ENCODE results near the gene CHD1L.
A peak's percentile ranks its signal among the peaks of the same experiment; 100 is the strongest.
"Not testable (repeated sequence)": the region's sequence is repeated elsewhere in the genome, so short reads cannot be mapped to it uniquely, and the experiment has no call there.

Gene CHD1L

DNA sequence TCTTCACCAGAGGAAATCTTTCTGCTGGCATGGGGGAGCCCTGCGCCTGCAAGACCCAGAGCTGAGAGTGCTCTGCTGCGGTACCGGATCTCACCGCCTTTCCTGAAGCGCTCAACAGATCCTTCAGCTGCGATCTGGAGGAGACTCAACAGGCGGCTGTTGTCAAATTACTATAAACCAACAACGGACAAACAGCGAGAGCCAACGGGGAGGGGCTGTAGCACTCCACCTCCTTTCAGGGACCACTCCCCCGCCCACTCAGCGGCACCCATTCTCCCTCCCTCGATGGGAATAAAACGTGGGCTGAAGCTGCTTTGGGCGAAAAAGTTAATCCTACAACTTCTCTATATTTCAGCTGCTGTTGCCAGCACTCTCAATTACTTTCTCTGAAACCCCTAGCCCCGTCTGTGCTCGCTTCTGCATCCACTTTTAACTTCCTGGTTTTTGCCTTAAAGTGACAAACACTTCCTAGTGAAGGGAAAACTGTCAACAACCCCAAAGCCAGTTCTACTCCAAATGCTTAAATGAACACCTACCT is 17.2 kb upstream of the CHD1L start, which contains the start of gene FMO5:
Gene FMO5, minus strand, starts transcription at position 147 of the 538 bp plus-strand sequence. CDS start 310 bp downstream, outside the sequence.
- DNase-seq (ENCODE audit: low read depth): peak; percentile 40
- H3K4me3 ChIP-seq (ENCODE audit: low read depth, low read length): peak within 1 kb of the TSS; percentile 67
- in situ Hi-C loops (cut with HindIII; ENCODE audit: low sequenced_read_pairs): no loop called here
- TF ChIP-seq, protein P1, sequence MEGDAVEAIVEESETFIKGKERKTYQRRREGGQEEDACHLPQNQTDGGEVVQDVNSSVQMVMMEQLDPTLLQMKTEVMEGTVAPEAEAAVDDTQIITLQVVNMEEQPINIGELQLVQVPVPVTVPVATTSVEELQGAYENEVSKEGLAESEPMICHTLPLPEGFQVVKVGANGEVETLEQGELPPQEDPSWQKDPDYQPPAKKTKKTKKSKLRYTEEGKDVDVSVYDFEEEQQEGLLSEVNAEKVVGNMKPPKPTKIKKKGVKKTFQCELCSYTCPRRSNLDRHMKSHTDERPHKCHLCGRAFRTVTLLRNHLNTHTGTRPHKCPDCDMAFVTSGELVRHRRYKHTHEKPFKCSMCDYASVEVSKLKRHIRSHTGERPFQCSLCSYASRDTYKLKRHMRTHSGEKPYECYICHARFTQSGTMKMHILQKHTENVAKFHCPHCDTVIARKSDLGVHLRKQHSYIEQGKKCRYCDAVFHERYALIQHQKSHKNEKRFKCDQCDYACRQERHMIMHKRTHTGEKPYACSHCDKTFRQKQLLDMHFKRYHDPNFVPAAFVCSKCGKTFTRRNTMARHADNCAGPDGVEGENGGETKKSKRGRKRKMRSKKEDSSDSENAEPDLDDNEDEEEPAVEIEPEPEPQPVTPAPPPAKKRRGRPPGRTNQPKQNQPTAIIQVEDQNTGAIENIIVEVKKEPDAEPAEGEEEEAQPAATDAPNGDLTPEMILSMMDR (IDR thresholded peaks at IDR 0.05; ENCODE audit: low read depth, low read length, missing control alignments): no peak

DNA sequence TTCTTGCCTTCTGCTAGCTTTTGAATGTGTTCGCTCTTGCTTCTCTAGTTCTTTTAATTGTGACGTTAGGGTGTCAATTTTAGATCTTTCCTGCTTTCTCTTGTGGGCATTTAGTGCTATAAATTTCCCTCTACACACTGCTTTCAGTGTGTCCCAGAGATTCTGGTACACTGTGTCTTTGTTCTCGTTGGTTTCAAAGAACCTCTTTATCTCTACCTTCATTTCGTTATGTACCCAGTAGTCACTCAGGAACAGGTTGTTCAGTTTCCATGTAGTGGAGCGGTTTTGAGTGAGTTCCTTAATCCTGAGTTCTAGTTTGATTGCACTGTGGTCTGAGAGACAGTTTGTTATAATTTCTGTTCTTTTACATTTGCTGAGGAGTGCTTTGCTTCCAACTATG is 11.5 kb upstream of the CHD1L start:
- DNase-seq (ENCODE audit: low read depth): not testable (repeated sequence)

DNA sequence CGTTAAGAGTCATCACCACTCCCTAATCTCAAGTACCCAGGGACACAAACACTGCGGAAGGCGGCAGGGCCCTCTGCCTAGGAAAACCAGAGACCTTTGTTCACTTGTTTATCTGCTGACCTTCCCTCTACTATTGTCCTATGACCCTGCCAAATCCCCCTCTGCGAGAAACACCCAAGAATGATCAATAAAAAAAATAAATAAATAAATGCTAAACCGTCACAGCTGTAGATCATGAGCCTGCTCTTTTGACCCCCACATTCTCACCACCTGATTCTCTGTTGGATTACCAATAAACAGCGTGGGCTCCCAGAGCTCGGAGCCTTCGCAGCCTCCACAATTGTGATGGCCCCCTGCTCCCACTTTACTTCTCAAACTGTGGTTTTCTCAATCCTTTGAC is 8.6 kb upstream of the CHD1L start:
- H3K4me3 ChIP-seq (ENCODE audit: low read depth, low read length); DNase-seq (ENCODE audit: low read depth); in situ Hi-C loops (cut with HindIII; ENCODE audit: low sequenced_read_pairs): not testable (repeated sequence)

More for the DNA sequence above, 11.5 kb upstream of the CHD1L start:
- in situ Hi-C loops (cut with HindIII; ENCODE audit: low sequenced_read_pairs); H3K4me3 ChIP-seq (ENCODE audit: low read depth, low read length): not testable (repeated sequence)

DNA sequence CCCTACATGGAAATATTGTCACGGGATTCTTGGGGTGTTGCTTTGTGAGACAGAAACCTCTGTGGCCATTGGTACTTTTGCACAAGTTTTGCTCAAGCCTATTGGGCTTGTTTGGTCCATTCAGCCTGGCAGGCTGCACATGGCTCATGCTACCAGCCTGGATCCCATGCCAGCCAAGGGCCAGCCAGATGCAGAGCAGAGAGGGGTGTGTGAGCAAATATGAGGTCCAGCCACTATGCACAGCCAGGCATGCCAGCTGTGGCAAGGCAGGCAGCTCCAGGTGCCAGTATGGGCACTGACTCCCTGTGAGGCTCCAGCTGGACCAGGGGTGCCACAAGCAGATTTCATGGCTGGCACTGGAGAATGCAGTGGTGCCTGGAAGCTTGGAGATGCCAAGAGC is 6.7 kb upstream of the CHD1L start:
- no peak for DNase-seq (ENCODE audit: low read depth)
- in situ Hi-C loops (cut with HindIII; ENCODE audit: low sequenced_read_pairs): no loop called here
- no peak overlapping the region for H3K4me3 ChIP-seq (ENCODE audit: low read depth, low read length)
- TF ChIP-seq, protein P1 (IDR thresholded peaks at IDR 0.05; ENCODE audit: low read depth, low read length, missing control alignments): no peak

DNA sequence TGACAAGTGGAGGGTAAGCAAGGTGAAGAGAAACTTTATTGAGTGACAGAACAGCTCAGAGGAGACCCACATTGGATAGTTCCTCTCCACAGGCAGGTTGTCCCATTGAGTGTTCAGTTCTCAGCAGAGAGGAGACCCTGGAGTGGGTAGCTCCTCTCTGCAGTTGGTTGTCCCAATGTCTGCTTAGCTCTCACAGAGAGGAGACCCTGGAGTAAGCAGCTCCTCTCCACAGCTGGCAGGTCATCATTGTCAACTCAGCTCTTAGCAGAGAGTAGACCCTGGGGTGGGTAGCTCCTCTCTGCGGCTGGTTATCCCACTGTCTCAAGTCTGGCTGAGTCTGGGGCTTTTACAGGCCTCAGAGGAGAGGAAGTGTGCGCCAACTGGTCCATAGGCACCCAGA is 6.0 kb upstream of the CHD1L start:
- TF ChIP-seq, protein P1 (IDR thresholded peaks at IDR 0.05; ENCODE audit: low read depth, low read length, missing control alignments): no peak
- no peak overlapping the region for H3K4me3 ChIP-seq (ENCODE audit: low read depth, low read length)
- no peak for DNase-seq (ENCODE audit: low read depth)
- in situ Hi-C loops (cut with HindIII; ENCODE audit: low sequenced_read_pairs): no loop called here

DNA sequence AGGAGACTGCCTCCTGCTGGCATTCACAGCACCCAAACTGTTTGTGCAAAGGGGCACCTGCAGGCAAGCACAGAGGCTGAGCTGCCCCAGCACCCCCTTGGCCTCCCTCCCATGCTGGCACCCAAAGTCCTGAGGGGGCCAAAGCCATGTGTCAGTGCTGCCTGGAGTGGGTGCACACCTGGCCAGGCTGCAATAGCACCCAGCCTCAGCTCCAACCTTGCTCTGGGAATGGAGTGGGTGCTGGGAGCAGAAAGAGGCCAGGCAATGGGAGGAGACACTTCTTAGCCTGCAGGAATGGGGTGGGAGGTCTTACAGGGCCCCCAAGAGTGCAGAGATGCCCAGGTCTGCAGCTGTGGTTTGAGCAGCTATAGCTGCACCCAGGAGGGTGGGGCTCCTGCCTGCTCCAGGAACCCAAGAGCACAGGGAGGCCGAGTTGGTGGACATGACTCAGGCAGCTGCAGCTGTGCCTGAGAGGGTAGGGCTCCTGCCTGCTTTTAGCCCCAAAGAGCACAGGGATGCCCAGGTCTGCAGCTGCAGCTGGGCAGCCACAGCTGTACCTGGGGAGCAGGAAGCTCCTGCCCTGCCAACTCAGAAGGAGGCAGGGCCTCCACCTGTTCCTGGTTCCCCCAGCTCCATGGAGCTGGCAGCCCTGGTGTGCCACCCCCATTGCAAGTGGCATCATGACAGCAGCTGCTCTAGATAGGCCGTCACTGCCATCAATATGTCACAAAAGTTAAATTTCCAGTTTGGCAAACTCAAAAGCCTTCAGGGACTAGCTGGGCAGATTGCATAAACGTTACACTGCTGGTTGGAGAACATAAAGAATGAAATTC is 5.3 kb upstream of the CHD1L start:
- in situ Hi-C loops (cut with HindIII; ENCODE audit: low sequenced_read_pairs): no loop called here

DNA sequence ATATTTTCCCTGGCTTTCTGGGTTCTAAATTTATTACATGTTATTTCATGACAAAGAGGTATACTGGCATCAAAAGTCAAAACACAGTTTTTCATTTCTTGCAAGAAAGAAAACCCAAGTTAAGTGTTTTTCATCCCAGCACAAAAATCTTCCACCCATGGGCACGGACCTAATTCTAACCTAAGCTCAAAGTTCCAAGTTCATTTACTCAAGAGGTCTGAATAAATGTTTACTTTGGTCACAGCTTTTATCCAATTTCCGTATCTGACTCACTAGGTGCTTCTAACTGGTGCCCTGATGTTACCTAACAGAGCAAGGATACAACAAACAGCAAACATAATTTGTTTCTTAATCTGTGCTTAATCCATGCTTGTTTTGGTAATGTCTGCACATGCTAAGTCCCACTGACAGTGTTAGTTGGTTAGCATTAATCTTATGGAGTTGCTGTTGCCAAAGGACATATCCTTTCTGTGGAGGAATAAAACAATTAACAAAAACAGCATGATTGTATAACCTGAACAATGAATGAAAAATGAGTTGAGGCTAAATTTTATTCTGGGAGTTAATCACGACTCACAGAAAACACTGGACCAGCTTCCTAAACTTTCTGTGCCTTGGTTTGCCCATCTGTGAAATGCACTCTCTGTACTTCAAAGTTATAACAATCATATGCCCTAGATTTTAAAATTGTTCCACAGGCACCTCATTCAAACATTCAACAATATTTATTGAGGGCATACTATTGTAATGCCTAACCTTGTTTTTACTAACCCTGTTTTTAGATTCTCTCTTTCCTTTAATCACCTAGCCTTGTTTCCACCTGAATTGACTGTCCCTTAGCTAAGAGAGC is 4.2 kb upstream of the CHD1L start:
- no peak for DNase-seq (ENCODE audit: low read depth)
- in situ Hi-C loops (cut with HindIII; ENCODE audit: low sequenced_read_pairs): no loop called here
- TF ChIP-seq, protein P1 (IDR thresholded peaks at IDR 0.05; ENCODE audit: low read depth, low read length, missing control alignments): no peak
- no peak overlapping the region for H3K4me3 ChIP-seq (ENCODE audit: low read depth, low read length)

More for the DNA sequence above, 5.3 kb upstream of the CHD1L start:
- no peak for DNase-seq (ENCODE audit: low read depth)
- TF ChIP-seq, protein P1 (IDR thresholded peaks at IDR 0.05; ENCODE audit: low read depth, low read length, missing control alignments): no peak
- H3K4me3 ChIP-seq (ENCODE audit: low read depth, low read length): no peak overlapping the region

Measured in astrocyte of the cerebellum (primary cell).